Embryonic facial prominence (tissue), 1 donor: Measurements from ENCODE around the gene RCC2.
"Not testable (repeated sequence)": the region's sequence is repeated elsewhere in the genome, so short reads cannot be mapped to it uniquely, and the experiment has no call there.

Experiments used
- DNase-seq: peaks from one replicate; pipeline ENCODE4 v3.0.0-alpha.2; 2016; ENCODE audit errors: extremely low spot score

The RCC2 gene

DNA sequence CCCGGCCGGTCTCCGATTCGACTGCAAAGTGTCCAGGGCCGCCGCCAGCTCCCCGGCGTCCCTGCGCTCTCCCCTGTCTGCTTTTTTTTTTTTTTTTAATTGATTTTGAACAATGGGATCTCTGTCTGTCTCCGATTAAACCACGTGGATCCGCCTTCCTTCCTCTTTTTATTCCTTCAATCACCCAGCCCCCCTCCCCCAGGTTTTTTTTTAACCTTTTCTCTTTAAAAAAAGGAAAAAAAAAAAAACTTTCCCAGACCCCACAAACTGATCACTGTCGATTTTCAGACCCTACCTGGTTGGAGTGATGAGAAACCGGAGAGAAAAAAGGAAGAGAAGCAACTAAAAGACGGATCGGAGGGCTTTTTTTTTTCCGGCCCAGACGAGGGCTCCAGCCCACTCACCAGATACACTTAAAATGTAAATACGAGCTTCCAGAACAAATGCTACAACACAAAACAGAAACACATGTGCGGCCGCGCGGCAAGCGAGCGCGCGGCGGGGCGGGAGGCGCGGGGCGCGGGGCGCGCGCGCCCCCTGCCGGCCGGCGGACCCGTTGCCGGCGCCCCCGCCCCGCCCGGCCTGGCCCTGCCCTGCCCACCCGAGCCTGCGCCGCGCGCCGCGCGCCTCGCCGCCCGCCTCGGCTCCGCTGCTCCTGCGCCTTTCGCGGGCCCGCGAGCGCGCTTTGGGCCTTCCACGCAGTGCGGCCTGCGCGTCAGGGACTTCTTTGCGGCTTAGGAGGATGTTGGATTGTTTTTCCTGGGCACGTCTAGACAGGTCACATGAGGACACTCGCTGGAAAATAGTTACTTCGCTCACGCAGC lies at the start of gene RCC2:
RCC2 (minus strand) TSS at position 428 of the 824 bp plus-strand sequence. CDS start 1,163 bp downstream, outside the sequence.
- DNase-seq = peak; percentile 74

DNA sequence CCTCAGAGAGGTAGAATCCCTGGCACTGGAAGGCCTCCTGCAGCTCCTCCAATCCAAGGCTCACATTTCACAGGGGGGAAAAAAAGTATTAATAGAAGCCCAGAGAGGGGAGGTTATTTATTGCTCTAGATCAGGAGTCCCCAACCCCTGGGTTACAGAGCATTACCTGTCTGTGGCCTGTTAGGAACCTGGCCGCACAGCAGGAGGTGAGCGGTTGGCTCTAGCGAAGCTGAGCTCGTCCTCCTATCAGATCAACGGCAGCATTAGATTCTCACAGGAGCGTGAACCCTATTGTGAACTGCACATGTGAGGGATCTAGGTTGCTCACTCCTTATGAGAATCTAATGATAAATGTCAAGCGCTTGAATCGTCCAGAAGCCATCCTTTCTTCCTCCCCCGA lies 46.8 kb upstream of the RCC2 start:
- no peak for DNase-seq

DNA sequence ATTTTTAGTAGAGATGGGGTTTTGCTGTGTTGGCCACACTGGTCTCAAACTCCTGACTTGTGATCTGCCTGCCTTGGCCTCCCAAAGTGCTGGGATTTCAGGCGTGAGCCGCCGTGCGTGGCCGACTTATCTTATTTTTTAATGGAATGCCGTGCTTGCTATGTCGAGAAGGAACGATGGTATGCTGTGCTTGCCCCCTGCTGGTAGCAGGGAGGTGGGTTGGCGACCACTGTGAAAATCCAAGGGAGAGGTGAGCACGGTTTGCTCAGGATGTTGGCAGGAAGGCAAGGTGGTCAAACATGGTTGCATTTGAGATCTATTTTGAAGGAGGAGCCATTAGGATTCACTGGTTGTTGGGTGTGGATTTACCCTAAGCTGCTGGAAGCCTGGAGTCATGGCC lies 45.8 kb upstream of the RCC2 start:
- no peak for DNase-seq

DNA sequence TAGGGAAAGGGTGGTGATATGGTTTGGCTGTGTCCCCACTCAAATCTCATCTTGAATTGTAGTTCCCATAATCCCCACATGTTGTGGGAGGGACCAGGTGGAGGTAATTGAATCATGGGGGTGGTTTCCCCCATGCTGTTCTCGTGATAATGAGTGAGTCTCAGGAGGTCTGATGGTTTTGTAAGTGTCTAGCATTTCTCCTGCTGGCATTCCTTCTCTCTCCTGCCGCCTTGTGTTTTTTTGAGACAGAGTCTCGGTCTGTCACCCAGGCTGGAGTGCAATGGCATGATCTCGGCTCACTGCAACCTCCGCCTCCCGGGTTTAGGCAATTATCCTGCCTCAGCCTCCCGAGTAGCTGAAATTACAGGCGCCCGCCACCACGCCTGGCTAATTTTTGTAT lies 42.5 kb upstream of the RCC2 start:
- DNase-seq = not testable (repeated sequence)

DNA sequence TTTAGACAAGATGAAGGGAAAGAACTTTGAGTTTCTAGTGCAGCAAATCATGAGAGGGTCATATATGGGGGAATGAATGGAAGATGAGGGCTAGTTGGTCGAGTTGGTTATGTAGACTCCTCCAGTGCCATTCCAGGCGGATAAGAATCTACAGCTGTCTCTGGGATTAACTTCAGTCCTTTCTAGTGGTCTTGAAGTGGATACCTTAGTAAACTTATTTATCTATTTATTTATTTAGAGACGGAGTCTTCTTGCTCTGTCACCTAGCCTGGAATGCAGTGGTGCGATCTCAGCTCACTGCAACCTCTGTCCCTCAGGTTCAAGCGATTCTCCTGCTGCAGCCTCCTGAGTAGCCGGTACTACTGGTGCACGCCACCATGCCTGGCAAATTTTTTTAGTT lies 41.4 kb upstream of the RCC2 start:
- no peak for DNase-seq

DNA sequence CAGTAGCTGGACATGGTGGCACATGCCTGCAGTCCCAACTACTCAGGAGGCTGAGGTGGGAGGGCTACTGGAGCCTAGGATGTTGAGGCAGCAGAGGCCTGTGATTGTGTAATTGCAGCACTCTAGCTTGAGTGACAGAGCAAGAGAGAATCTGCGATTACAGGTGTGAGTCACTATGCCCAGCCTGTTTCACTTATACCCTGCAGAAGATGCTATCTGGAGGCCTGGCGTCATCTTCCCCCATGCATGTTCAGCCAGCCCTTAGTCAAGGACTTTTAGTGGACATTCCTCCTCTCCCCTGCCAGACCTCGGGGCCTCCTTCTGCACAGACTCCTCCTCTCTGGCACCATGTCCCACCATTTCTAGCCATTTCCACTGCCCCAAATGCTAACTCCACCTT lies 36.3 kb upstream of the RCC2 start:
- no peak for DNase-seq

DNA sequence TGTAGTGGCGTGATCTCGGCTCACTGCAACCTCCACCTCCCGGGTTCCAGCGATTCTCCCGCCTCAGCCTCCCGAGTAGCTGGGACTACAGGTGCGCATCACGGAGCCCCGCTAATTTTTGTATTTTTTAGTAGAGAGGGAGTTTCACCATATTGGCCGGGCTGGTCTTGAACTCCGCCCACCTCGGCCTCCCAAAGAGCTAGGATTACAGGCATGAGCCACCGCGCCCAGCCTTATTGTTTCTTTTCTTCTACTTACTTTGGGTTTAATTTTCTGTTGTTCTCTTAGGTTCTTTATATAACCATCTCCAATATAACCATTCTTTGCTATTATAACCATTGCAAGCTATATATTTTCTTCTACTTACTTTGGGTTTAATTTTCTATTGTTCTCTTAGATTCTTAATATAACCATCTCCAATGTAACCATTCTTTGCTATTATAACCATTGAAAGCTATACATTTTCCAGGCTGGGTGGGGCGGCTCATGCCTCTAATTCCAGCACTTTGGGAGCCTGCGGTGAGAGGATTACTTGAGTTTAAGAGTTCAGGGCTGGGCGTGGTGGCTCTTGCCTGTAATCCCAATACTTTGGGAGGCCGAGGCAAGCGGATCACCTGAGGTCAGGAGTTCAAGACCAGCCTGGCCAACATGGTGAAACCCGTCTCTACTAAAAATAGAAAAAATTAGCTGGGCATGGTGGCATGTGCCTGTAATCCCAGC lies 35.5 kb upstream of the RCC2 start:
- not testable (repeated sequence) for DNase-seq

DNA sequence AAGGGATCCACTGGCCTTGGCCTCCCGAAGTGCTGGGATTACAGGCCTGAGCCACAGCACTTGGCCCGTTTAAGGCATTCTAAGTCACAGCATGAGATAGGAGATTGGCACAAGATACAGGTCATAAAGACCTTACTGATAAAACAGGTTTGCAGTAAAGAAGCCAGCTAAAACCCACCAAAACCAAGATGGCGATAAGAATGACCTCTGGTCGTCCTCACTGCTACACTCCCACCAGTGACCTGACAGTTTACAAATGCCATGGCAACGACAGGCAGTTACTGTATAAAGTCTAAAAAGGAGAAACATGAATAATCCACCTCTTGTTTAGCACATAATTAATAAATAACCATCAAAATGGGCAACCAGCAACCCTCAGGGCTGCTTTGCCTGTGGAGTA lies 33.3 kb upstream of the RCC2 start:
- no peak for DNase-seq

DNA sequence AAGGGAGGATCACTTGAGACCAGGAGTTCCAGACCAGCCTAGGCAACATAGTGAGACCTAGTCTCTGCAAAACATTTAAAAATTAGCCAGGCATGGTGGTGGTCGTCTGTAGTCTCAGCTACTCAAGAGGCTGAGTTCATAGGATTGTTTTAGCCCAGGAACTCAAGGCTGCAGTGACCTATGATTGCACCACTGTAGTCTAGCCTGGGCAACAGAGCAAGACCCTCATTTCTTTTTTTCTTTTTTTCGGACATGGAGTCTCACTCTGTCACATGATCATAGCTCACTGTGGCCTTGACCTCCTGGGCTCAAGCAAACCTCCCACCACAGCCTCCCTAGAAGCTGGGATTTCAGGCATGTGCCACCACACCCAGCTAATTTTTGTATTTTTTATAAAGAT lies 31.9 kb upstream of the RCC2 start:
- no peak for DNase-seq

DNA sequence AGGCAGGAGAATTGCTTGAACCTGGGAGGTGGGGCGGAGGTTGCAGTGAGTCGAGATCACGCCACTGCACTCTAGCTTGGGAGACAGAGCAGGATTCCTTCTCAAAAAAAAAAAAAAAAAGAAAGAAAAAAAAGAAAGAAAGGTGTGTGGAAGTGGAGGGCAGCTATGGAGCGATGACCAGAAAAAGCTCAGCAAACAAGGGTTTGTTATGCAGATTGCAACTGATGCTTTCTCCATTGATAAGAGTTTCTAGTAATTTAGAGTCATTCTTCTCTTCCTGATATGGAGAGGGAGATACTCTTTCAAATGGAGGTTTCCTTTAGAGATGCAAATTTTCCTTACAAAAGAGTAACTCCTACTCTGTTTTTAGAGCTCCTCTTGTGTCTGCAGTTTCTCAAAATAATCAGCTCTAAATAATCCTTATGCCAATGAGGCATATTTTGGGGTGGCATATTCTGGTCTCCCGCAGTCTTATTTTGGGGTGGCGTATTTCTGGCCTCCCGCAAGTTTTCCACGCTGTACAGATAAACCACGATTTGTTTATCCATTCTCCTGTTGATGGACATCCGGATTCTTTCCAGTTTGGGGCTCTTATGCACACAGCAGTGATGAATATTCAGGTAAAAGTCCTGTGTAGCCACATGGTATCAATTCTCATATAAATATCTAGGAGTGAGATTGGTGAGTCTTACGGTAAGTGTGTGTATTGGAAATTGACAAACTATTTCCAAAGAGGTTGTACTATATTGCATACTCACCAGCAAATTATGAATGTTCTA lies 30.7 kb upstream of the RCC2 start:
- DNase-seq = no peak

DNA sequence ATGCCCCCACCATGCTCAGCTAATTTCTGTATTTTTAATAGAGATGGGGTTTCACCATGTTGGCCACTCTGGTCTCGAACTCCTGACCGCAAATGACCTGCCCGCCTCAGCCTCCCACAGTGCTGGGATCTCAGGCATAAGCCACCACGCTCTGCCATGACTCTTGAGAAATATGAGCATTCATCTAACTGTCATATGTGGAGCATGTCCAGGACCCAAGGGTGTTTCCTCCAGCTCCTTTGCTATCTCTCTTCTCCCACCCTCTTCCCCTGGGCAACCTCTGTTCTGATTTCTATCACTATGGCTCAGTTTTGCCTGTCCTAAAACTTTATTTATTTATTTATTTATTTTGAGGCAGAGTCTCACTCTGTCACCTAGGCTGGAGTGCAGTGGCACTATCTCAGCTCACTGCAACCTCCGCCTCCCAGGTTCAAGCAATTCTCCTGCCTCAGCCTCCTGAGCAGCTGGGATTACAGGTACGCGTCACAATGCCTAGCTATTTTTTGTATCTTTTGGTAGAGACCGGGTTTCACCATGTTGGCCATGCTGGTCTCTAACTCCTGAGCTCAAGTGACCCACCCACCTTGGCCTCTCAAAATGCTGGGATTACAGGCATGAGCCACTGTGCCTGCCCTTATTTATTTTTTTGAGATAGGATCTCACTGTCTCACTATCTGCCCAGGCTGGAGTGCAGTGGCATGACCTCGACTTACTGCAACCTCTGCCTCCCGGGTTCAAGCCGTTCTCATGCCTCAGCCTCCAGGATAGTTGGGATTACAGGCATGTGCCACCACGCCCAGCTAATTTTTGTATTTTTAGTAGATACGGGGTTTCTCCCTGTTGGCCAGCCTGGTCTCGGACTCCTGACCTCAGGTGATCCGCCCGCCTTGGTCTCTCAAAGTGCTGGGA lies 29.1 kb upstream of the RCC2 start:
- DNase-seq = not testable (repeated sequence)

DNA sequence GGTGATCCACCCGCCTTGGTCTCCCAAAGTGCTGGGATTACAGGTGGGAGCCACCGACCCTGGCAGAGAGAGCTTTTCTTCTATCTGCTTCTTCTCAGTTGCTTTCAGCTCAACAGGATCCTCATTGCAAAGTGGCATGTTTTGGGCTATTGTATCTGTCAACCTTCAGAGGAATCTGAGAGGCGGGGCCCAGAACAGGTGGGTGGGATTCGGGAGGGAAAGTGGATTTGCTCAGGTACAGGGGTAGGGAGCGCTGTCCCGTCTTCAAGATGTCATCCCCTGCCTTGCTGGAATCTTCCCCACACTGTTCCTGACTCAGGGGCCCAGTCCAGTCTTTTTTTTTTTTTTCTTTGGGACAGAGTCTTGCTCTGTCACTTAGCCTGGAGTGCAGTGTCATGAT lies 26.9 kb upstream of the RCC2 start:
- DNase-seq = no peak

DNA sequence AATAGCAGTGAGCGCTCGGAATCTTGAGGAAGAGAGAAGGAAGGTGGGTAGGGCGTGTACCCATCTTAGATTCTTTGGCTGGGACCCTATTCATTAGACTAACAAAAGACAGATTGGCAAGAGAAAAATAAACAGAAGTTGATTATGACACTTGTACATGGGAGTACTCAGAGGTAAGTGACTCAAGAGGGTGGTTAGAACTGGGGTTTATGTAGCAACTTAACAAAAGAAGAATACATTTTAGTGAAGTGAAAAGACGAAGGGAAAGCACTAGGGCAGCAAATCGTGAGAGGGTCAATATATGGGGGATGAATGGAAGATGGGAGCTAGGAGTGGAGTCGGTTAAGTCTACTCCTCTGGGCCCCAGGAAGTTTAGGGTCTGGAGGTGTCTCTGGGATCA lies 25.8 kb upstream of the RCC2 start:
- DNase-seq = no peak

DNA sequence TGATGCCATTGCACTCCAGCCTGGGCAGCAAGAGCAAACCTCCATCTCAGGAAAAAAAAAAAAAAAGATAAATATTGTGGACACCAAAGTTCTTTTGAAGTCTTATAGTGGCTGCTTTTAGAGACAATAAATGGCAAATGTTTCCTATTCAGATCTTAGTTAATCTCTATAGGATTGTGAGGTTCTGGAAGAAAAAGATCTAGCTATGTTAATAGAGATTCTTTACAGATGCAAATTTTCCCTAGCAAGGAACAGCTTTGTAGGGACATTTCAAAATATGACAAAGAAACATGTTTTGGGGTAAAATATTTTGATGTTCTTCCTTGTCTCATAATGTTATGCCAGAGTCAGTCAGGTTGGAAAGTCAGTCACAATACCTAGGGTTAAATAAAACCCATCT lies 24.5 kb upstream of the RCC2 start:
- DNase-seq = no peak

DNA sequence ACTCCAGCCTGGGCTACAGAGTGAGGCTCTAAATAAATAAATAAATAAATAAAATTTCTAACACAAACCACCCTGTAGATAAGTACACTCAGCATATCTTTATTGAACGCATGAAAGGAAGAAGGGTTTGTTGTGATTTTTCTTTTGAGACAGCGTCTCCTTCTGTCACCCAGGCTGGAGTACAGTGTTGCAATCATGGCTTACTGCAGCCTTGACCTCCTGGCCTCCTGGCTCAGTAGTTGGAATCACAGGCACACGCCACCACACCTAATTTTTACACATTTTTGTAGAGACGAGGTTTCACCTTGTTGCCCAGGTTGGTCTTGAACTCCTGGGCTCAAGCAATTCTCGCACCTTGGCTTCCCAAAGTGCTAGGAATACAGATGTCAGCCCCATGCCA lies 23.2 kb upstream of the RCC2 start:
- no peak for DNase-seq

DNA sequence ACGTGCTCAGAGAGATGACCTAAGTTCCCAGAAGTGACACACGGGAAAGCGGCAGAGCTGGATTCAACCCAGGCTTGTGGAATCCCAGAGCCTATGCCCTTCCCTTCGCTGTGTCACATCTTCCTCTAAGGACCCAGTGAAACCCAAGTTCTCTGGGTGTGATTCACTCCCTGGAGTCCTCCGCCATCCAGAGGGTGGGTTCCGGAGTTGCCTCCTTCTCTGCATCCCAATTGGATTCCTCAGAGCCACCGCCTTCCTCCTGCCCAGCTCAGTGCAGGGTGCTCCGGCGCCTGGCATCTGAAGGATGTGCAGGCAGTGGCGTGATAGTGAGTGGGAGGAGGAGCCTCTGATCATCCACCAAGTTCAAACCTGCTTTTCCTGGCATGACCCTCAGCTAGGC lies 20.7 kb upstream of the RCC2 start:
- no peak for DNase-seq

DNA sequence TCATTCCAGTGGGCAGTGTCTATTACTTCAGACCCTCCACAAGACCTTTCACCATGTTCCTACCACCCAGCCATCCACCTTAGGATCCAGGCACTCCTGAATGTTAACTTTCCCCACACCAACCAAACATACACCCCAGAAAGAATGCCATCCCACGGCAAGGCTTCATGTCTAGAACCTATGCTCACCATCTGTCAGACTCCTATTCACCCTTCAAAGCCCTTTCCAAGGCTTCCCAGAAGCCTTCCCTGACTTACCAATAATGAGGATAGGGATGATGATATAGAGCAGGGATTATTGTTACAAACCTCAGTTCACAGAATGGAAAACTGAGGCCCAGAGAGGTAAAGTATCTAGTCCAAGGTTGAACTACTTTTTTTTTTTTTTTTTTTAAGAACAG lies 19.3 kb upstream of the RCC2 start:
- DNase-seq = no peak

DNA sequence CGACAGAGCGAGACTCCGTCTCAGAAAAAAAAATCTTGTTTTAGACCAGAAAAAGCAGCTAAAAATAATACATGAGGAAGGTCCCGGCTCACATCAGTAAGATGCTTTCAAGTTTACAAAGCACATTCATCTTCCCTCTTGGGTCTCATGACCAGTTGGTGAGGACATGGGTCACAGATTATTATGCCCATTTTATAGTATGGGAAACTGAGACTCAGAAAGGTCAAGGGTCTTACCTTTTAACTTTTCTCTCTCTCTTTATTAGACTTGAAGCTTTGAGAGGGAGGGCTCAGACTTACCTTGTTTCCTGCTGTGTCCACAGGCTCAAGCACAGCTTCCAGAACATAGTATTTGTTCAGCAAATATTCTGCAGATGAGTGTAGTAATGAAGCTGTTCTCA lies 13.2 kb upstream of the RCC2 start:
- no peak for DNase-seq

DNA sequence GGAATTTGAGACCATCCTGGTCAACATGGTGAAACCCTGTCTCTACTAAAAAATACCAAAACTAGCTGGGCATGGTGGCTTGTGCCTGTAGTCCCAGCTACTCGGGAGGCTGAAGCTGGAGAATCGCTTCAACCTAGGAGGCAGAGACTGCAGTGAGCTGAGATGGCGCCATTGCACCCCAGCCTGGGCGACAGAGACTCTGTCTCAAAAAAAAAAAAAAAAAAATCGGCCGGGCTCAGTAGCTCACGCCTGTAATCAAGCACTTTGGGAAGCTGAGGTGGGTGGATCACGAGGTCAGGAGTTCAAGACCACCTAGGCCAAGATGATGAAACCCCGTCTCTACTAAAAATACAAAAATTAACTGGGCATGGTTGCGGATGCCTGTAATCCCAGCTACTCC lies 12.7 kb upstream of the RCC2 start:
- not testable (repeated sequence) for DNase-seq

DNA sequence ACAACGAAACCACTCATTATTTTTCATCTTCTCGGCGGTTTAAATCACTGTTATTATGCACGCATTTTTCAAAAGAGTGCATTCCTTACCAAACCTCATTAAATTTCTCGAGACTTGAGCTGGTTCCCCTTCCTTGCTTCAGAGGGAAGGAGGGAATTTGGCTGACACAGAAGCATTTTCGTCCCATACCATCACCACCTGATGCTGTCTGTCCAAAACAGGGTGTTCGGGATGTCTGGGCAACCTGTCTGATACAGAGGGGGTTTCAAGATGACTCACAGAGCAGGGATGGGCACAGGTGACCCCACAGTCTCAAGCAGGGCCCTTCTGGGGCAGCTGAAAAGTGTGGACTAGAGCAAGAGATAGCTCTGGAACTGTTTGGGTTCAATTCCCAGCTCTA lies 12.3 kb upstream of the RCC2 start:
- DNase-seq = peak; percentile 19

DNA sequence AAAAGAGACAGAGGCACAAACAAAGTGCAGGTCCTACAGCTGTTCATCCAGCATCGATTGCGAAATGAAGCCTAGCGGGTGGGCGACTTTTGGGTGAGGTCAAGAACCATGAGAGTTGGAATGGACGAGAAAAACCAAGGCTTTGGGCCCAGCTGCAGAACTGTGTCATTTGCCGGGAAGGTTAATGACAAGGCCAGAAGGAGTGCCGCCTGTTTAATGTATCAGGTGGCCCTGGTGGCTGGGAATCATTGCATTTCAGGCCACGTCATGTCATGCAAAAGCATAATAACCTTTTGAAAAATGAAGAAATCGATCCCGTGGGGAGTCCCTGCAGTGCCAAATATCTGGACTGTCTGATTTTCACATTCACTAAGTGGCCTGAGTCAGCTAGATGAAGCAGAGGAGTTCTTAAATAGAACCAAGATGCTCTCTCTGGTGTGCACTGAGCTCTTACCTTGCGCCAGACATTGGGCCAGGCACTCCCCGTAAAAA lies 8.1 kb upstream of the RCC2 start:
- DNase-seq = no peak
